ENCODE results near the gene HPSE2. TPM values are rescaled to one million over a fixed set of nuclear protein-coding genes. Genes with fewer than 3 reads are reported as not detected.

The HPSE2 gene
- total and polyA plus RNA-seq, 2 of the 8 experiments (the other 6 are each of a cell fraction or from before 2014, with no cell fraction given), result 0.41 to 0.58 TPM

- H2AFZ ChIP-seq (ENCODE audit: low read length), result no peak overlapping the region
- no peaks in the 10 kb centered on the region for H3K79me2 ChIP-seq (ENCODE audit: control insufficient read depth in 1 of 2, insufficient read depth in 2 of 2, low read length in 2 of 2)
- 35% methylated on average over 6 of the region's 6 CpGs; no CpG with 5 or more reads in 1 of the 2 experiments for WGBS, 2 experiments (ENCODE audit: extremely low coverage in 1 of 2, insufficient coverage in 1 of 2, insufficient read length in 1 of 2, insufficient replicate concordance in 2 of 2, low coverage in 1 of 2, low lambda C conversion rate in 2 of 2, missing lambda C conversion rate in 1 of 2)
- peak in 2 of 3 experiments; percentile 45 to 46; a peak in 2 of 4 replicates for TF ChIP-seq CTCF (IDR thresholded peaks at IDR 0.05; ENCODE audit: control extremely low read depth in 1 of 3, insufficient read depth in 1 of 3, low read depth in 1 of 3, low read length in 3 of 3)
- peak; percentile 86 to 88 for TF ChIP-seq RAD21 (IDR thresholded peaks at IDR 0.05 in 1 of 2, conservative IDR thresholded peaks at IDR 0.05 in 1 of 2; ENCODE audit: low read depth in 2 of 2, low read length in 2 of 2)
- TF ChIP-seq EZH2 (IDR thresholded peaks at IDR 0.05; ENCODE audit: low read depth, low read length, severe bottlenecking), result no peak
- no peak for DNase-seq (ENCODE audit: low read depth in 1 of 2, low spot score in 2 of 2)
- no peak overlapping the region for H2BK120ac ChIP-seq (replicated peaks; ENCODE audit: low read depth, low read length)
- no peaks in the 10 kb centered on the region for H4K20me1 ChIP-seq (replicated peaks in 1 of 2; ENCODE audit: control insufficient read depth in 1 of 2, insufficient read depth in 2 of 2, low read length in 2 of 2)
- peaks cover 0 to 1% (median 0%) of the 10 kb centered on the region in 4 experiments; a peak in 1 of 7 replicates for H3K27me3 ChIP-seq (replicated peaks in 1 of 4; ENCODE audit: control insufficient read depth in 3 of 4, extremely low read depth in 1 of 4, insufficient read depth in 3 of 4, low read length in 3 of 4)
- H3K56ac ChIP-seq (replicated peaks; ENCODE audit: insufficient read length, low read depth, low read length), result no peak overlapping the region
- POLR2A ChIA-PET (ENCODE audit: partially characterized antibody), result no interaction called here
- H4K91ac ChIP-seq (replicated peaks; ENCODE audit: insufficient read length, low read length), result no peak overlapping the region
- H3K4me1 ChIP-seq (replicated peaks in 1 of 4; ENCODE audit: control insufficient read depth in 3 of 4, insufficient read depth in 4 of 4, low read length in 3 of 4), result no peaks in the 10 kb centered on the region
- H4K8ac ChIP-seq (ENCODE audit: extremely low read depth, insufficient read depth, low read length), result no peak overlapping the region
- H3K14ac ChIP-seq (ENCODE audit: insufficient read length), result no peak overlapping the region
- CTCF ChIA-PET (ENCODE audit: partially characterized antibody), result interaction anchor here (0.7 to 3.4 kb wide), 29 partner anchors 9 to 1575 kb away, joined by 3 to 16 read pairs (median 3); no protein-coding TSS in a partner anchor
- H3K23me2 ChIP-seq (ENCODE audit: low read depth, low read length), result no peaks in the 10 kb centered on the region; the same call in 1 of the 2 replicates
- H3K4ac ChIP-seq (replicated peaks; ENCODE audit: insufficient read length, low read depth, low read length), result no peak overlapping the region
- H3K36me3 ChIP-seq (ENCODE audit: control insufficient read depth in 2 of 4, insufficient read depth in 4 of 4, low read length in 3 of 4), result no peaks in the 10 kb centered on the region
- H2AK5ac ChIP-seq (ENCODE audit: low read depth, low read length), result no peak overlapping the region
- H3K9ac ChIP-seq (replicated peaks in 1 of 4; ENCODE audit: extremely low read depth in 1 of 4, low read depth in 3 of 4, low read length in 3 of 4), result no peak overlapping the region
- H4K5ac ChIP-seq (ENCODE audit: insufficient read length, low read depth, low read length), result no peak overlapping the region
- no peak overlapping the region for H3K23ac ChIP-seq (ENCODE audit: insufficient read length)
- no peak overlapping the region for H3K18ac ChIP-seq (ENCODE audit: extremely low read depth, low read length)
- H3K4me3 ChIP-seq (ENCODE audit: extremely low read depth in 1 of 4, insufficient read depth in 2 of 4, low read depth in 3 of 4, low read length in 4 of 4), result no peak overlapping the region
- no peak overlapping the region for H3K27ac ChIP-seq (ENCODE audit: low read depth, low read length)
- H2BK20ac ChIP-seq (ENCODE audit: low read length), result no peak overlapping the region
- no peaks in the 10 kb centered on the region for H3K79me1 ChIP-seq (ENCODE audit: low read depth, low read length)
- no peak overlapping the region for H3K4me2 ChIP-seq (ENCODE audit: insufficient read depth in 1 of 2, low read depth in 2 of 2, low read length in 2 of 2)
- H3K9me3 ChIP-seq (ENCODE audit: insufficient read depth in 2 of 2, low read depth in 1 of 2, low read length in 1 of 2), result no peaks in the 10 kb centered on the region
- FAIRE-seq, result peak; percentile 69
- no peak overlapping the region for H2BK5ac ChIP-seq (ENCODE audit: low read depth, low read length)
- no peak overlapping the region for H2BK15ac ChIP-seq (ENCODE audit: low read length)
- no peak overlapping the region for H2BK12ac ChIP-seq (ENCODE audit: low read depth, low read length)
Observed at GRCh38 chr10:99276848-99277486, 41.3 kb upstream of the HPSE2 start.

Measured in H1 (cell line).